Kidney epithelial cell (primary cell): ENCODE measurements around the gene RAD51D. TPM values are rescaled to one million over a fixed set of nuclear protein-coding genes. Genes with fewer than 3 reads are reported as not detected.
A peak's percentile ranks its signal among the peaks of the same experiment; 100 is the strongest.
"Not testable (repeated sequence)": the region's sequence is repeated elsewhere in the genome, so short reads cannot be mapped to it uniquely, and the experiment has no call there.

ENCODE experiments used
- DNase-seq: peaks from one replicate; pipeline ENCODE4 v3.0.0-alpha.2; 2010; ENCODE audit warnings: low read depth
- H3K27me3 ChIP-seq: 2 replicates; pipeline ENCODE4 v1.6.0; 2011; ENCODE audit warnings: low read length; ENCODE audit not compliant: control insufficient read depth, insufficient read depth
- H3K36me3 ChIP-seq: 2 replicates; pipeline ENCODE4 v1.5.1; 2011; ENCODE audit warnings: low read length; ENCODE audit not compliant: control insufficient read depth, insufficient read depth
- H3K4me3 ChIP-seq: 2 replicates; pipeline ENCODE4 v1.5.1; 2011; ENCODE audit warnings: low read depth, mild to moderate bottlenecking, control low read depth, low read length
- total RNA-seq: library from RNA; depleted of rRNA; stranded (reverse); fragments of >200 nt; gene quantifications from 2 replicates; pipeline ENCODE4 v1.2.3, GENCODE V29; 2015
- TF ChIP-seq, protein P1 (sequence below): IDR thresholded peaks from 2 replicates; pipeline ENCODE4 v1.5.1; 2011; ENCODE audit warnings: mild to moderate bottlenecking, moderate library complexity, low read length, control low read depth, inconsistent platforms; ENCODE audit not compliant: insufficient read depth, poor library complexity, severe bottlenecking

RAD51D gene
- total RNA-seq, 1 donor from 2014 or later = 18.4 TPM

- DNase-seq = no peak
- TF ChIP-seq, protein P1, sequence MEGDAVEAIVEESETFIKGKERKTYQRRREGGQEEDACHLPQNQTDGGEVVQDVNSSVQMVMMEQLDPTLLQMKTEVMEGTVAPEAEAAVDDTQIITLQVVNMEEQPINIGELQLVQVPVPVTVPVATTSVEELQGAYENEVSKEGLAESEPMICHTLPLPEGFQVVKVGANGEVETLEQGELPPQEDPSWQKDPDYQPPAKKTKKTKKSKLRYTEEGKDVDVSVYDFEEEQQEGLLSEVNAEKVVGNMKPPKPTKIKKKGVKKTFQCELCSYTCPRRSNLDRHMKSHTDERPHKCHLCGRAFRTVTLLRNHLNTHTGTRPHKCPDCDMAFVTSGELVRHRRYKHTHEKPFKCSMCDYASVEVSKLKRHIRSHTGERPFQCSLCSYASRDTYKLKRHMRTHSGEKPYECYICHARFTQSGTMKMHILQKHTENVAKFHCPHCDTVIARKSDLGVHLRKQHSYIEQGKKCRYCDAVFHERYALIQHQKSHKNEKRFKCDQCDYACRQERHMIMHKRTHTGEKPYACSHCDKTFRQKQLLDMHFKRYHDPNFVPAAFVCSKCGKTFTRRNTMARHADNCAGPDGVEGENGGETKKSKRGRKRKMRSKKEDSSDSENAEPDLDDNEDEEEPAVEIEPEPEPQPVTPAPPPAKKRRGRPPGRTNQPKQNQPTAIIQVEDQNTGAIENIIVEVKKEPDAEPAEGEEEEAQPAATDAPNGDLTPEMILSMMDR = no peak
- Histone ChIP-seq H3K27me3 (no peaks in the 10 kb centered on the region), H3K4me3 (no peak overlapping the region), H3K36me3 (peaks cover 2% of the 10 kb centered on the region)
Measured at GRCh38 chr17:35129154-35129972, 9.7 kb upstream of the RAD51D start.

GRCh38 chr17:35127751-35128514 lies 8.3 kb upstream of the RAD51D start:
- DNase-seq = no peak
- no peaks in the 10 kb centered on the region for H3K27me3 ChIP-seq
- H3K4me3 ChIP-seq = no peak overlapping the region
- TF ChIP-seq, protein P1 = no peak
- H3K36me3 ChIP-seq = peaks cover 1% of the 10 kb centered on the region

GRCh38 chr17:35121315-35121714 lies 1.7 kb upstream of the RAD51D start, which contains the start of gene FNDC8:
FNDC8 (plus strand) TSS chr17:35121615; CDS start chr17:35121694, 79 bp downstream.
- DNase-seq = no peak
- TF ChIP-seq, protein P1 = no peak
- Histone ChIP-seq H3K4me3 (no peak within 1 kb of the TSS), H3K36me3 (no peaks in the 10 kb centered on the region), H3K27me3 (peaks cover 3% of the 10 kb centered on the region)

- no peaks in the 10 kb centered on the region for H3K36me3 ChIP-seq
- DNase-seq = no peak
- peaks cover 3% of the 10 kb centered on the region for H3K27me3 ChIP-seq
- no peak overlapping the region for H3K4me3 ChIP-seq
- TF ChIP-seq, protein P1 = peak; percentile 35
Measured at GRCh38 chr17:35117984-35118383, 1.7 kb downstream of the RAD51D start.

DNA sequence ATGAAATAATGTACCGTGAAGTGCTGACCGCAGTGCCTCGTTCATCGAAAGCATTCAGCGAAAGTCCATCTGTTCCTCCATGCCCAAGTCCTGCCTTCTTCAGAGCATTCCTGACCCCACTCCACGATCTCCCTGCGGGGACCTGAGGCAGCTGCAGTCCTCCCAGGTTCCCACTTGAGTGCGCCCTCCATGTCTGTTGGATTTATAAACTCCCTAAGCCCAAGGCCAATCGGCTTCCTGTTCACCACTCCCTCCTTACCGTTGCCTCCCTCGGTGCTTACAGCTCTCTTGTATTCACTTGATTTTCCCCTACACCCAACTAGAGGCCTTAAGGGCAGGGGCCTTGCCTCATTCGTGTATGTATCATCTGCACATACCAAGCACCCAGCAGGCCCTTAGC lies 2.8 kb downstream of the RAD51D start:
- no peak for DNase-seq
- H3K4me3 ChIP-seq = no peak overlapping the region
- H3K36me3 ChIP-seq = no peaks in the 10 kb centered on the region
- peaks cover 3% of the 10 kb centered on the region for H3K27me3 ChIP-seq
- TF ChIP-seq, protein P1 = no peak

- not testable (repeated sequence) for H3K27me3 ChIP-seq, H3K36me3 ChIP-seq, H3K4me3 ChIP-seq, DNase-seq
Measured at GRCh38 chr17:35110791-35111190, 8.9 kb downstream of the RAD51D start.
